ENCODE measurements around the gene ELMOD1. TPM values are rescaled to one million over a fixed set of nuclear protein-coding genes. Genes with fewer than 3 reads are reported as not detected.

Gene ELMOD1
- total and polyA plus RNA-seq, 10 of the 15 experiments (the other 5 are each of a cell fraction or from before 2014, with no cell fraction given) = not detected

- POLR2A ChIA-PET = interaction anchor here (0.5 kb wide), 1 partner anchor 420 kb away, joined by 3 read pairs; no protein-coding TSS in a partner anchor
- in situ Hi-C loops (cut with MboI) = loop anchor here (10.0 kb wide), 1 partner anchor 321 kb away; no protein-coding TSS in a partner anchor
- BruUV-seq (replicated peaks) = no TSS peak
Observed at GRCh38 chr11:107573438-107573837, 17.5 kb upstream of the ELMOD1 start.

More at GRCh38 chr11:107573438-107573837, 17.5 kb upstream of the ELMOD1 start:
- SMC1A ChIA-PET (ENCODE audit: uncharacterized antibody, unreplicated experiment) = interaction anchor here (0.9 to 5.6 kb wide), 5 partner anchors 10 to 115 kb away, joined by 3 to 78 read pairs (median 8); no protein-coding TSS in a partner anchor
- 0% methylated on average over 1 of the region's 1 CpG for WGBS (ENCODE audit: insufficient coverage, insufficient replicate concordance, low lambda C conversion rate, missing lambda C conversion rate)
- no peak for FAIRE-seq
- CTCF ChIA-PET = interaction anchor here (1.1 to 21.8 kb wide), 7 partner anchors 8 to 205 kb away, joined by 3 to 536 read pairs (median 17); partner anchors contain the start of gene ALKBH8
- Histone ChIP-seq H3K9ac (ENCODE audit: control insufficient read depth, insufficient read depth, low read length) (no peak overlapping the region), H3K4me3 (no peak overlapping the region), H3K9me3 (replicated peaks; ENCODE audit: control insufficient read depth, insufficient read depth, low read length) (no peaks in the 10 kb centered on the region), H2AFZ (ENCODE audit: control insufficient read depth, low read depth, low read length) (no peak overlapping the region), H3K4me2 (ENCODE audit: control insufficient read depth, insufficient read depth) (no peak overlapping the region), H3K4me1 (ENCODE audit: control insufficient read depth, insufficient read depth, low read length) (no peaks in the 10 kb centered on the region; the same call in 1 of the 2 replicates), H3K36me3 (ENCODE audit: control insufficient read depth in 2 of 2, insufficient read depth in 2 of 2, low read length in 1 of 2) (no peaks in the 10 kb centered on the region), H3K79me2 (ENCODE audit: control insufficient read depth, insufficient read depth, low read length) (no peaks in the 10 kb centered on the region), H4K20me1 (ENCODE audit: control insufficient read depth, insufficient read depth) (no peaks in the 10 kb centered on the region), H3K27me3 (replicated peaks in 1 of 2; ENCODE audit: control insufficient read depth in 2 of 2, insufficient read depth in 2 of 2, low read length in 1 of 2) (no peaks in the 10 kb centered on the region), H3K27ac (ENCODE audit: control insufficient read depth, insufficient read depth) (no peak overlapping the region)
- TF ChIP-seq STAT1 (conservative IDR thresholded peaks at IDR 0.05) (no peak), E4F1 (IDR thresholded peaks at IDR 0.05; ENCODE audit: borderline replicate concordance, partially characterized antibody) (no peak), FOXM1 (IDR thresholded peaks at IDR 0.05; ENCODE audit: low read depth, low read length) (no peak), TBL1XR1 (IDR thresholded peaks at IDR 0.05; ENCODE audit: low read depth, low read length) (no peak), BRCA1 (IDR thresholded peaks at IDR 0.05; ENCODE audit: low read depth, low read length) (no peak), POLR2AphosphoS5 (IDR thresholded peaks at IDR 0.05; ENCODE audit: low read length) (no peak), NRF1 (conservative IDR thresholded peaks at IDR 0.05; ENCODE audit: low read depth, low read length) (no peak), ZNF217 (IDR thresholded peaks at IDR 0.05) (no peak), SUZ12 (IDR thresholded peaks at IDR 0.05; ENCODE audit: unreplicated experiment) (no peak), IRF3 (IDR thresholded peaks at IDR 0.05) (no peak), PML (IDR thresholded peaks at IDR 0.05; ENCODE audit: low read length) (no peak), MEF2B (IDR thresholded peaks at IDR 0.05; ENCODE audit: partially characterized antibody, poor library complexity, severe bottlenecking) (no peak), SP1 (IDR thresholded peaks at IDR 0.05; ENCODE audit: low read depth, low read length) (no peak), FOS (IDR thresholded peaks at IDR 0.05; ENCODE audit: borderline replicate concordance, extremely low read depth, insufficient read length) (no peak), MLLT1 (IDR thresholded peaks at IDR 0.05) (no peak)
- RAD21 ChIA-PET (ENCODE audit: unreplicated experiment) = interaction anchor here (0.9 to 2.1 kb wide), 4 partner anchors 10 to 323 kb away, joined by 3 to 7 read pairs (median 4); no protein-coding TSS in a partner anchor
- intact Hi-C loops (cut with micrococcal nuclease; ENCODE audit: unreplicated experiment) = no loop called here
- ATAC-seq = no peak
- no peak for DNase-seq (ENCODE audit: low read depth, low spot score)

Measured in GM12878 (cell line).